ENCODE results near the gene B4GALNT4. TPM values are rescaled to one million over a fixed set of nuclear protein-coding genes. Genes with fewer than 3 reads are reported as not detected.

The B4GALNT4 gene
- total RNA-seq, 1 donor from 2014 or later, result 1.5 TPM

GRCh38 chr11:377174-377865 lies 8.0 kb downstream of the B4GALNT4 start:
- H3K4me1 Mint-ChIP-seq (ENCODE audit: low read depth), result no peaks in the 10 kb centered on the region
- no peak overlapping the region for H3K27ac Mint-ChIP-seq
- H3K4me3 Mint-ChIP-seq (ENCODE audit: low read depth), result no peak overlapping the region
- peaks cover 2% of the 10 kb centered on the region for H3K27me3 Mint-ChIP-seq (ENCODE audit: low read depth)
- intact Hi-C loops (cut with micrococcal nuclease), result no loop called here
- H3K36me3 Mint-ChIP-seq (ENCODE audit: low read depth), result no peaks in the 10 kb centered on the region
- H3K9me3 Mint-ChIP-seq, result no peaks in the 10 kb centered on the region
- DNase-seq (ENCODE audit: low spot score), result no peak

DNA sequence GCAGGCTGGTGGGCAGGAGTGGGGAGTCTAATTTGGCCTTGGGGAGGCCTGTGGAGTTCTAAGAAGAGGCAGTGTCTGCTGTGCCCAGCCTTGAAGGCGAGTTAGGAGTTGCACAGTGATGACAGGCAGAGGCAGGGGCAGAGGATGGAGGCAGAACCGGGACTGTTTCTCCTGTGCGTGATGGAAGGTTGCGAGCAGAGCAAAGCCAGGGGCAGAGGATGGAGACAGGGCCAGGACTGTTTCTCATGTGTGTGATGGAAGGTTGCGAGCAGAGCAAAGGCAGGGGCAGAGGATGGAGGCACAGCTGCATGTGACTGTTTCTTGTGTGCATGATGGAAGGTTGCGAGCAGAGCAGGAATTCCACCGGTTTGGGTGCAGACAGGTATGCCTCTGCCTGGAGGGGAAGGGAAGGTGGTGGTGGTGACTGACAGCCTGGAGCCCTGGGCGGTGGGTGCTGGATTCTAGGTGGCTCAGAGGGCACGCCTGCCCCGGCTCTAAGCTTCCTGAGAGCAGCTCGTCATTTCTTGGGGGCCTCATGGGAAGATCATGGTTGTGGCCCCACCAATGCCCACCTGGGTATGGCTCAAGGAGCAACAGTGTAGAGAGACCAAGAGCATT lies 8.7 kb downstream of the B4GALNT4 start:
- intact Hi-C loops (cut with micrococcal nuclease), result no loop called here
- Mint-ChIP-seq H3K9me3 (no peaks in the 10 kb centered on the region), H3K4me1 (ENCODE audit: low read depth) (no peaks in the 10 kb centered on the region), H3K36me3 (ENCODE audit: low read depth) (no peaks in the 10 kb centered on the region), H3K27ac (no peak overlapping the region), H3K27me3 (ENCODE audit: low read depth) (peaks cover 2% of the 10 kb centered on the region), H3K4me3 (ENCODE audit: low read depth) (no peak overlapping the region)
- no peak for DNase-seq (ENCODE audit: low spot score)

GRCh38 chr11:379205-380094 lies 10.2 kb downstream of the B4GALNT4 start:
- Mint-ChIP-seq H3K4me1 (ENCODE audit: low read depth) (no peaks in the 10 kb centered on the region), H3K27ac (no peak overlapping the region), H3K4me3 (ENCODE audit: low read depth) (no peak overlapping the region), H3K27me3 (ENCODE audit: low read depth) (peaks cover 4% of the 10 kb centered on the region), H3K9me3 (no peaks in the 10 kb centered on the region), H3K36me3 (ENCODE audit: low read depth) (no peaks in the 10 kb centered on the region)
- intact Hi-C loops (cut with micrococcal nuclease), result no loop called here
- DNase-seq (ENCODE audit: low spot score), result no peak

DNA sequence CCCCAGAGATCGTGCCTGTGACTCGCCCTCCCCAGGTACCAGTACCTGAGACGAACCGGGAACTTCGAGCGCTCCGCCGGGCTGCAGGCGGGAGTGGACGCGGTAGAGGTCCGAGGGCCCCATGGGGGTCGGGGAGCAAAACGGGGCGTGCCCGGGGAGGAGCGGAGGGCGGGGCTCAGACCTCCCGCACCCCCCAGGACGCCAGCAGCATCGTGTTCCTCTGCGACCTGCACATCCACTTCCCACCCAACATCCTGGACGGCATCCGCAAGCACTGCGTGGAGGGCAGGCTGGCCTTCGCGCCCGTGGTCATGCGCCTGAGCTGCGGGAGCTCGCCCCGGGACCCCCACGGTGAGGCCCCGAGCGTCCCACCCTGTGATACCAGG lies 10.8 kb downstream of the B4GALNT4 start:
- DNase-seq (ENCODE audit: low spot score), result no peak
- H3K4me1 Mint-ChIP-seq (ENCODE audit: low read depth), result no peaks in the 10 kb centered on the region
- intact Hi-C loops (cut with micrococcal nuclease), result no loop called here
- no peak overlapping the region for H3K27ac Mint-ChIP-seq
- no peak overlapping the region for H3K4me3 Mint-ChIP-seq (ENCODE audit: low read depth)
- no peaks in the 10 kb centered on the region for H3K9me3 Mint-ChIP-seq
- no peaks in the 10 kb centered on the region for H3K36me3 Mint-ChIP-seq (ENCODE audit: low read depth)
- peaks cover 4% of the 10 kb centered on the region for H3K27me3 Mint-ChIP-seq (ENCODE audit: low read depth)

- Mint-ChIP-seq H3K36me3 (ENCODE audit: low read depth) (no peaks in the 10 kb centered on the region), H3K27me3 (ENCODE audit: low read depth) (peaks cover 4% of the 10 kb centered on the region), H3K27ac (no peak overlapping the region), H3K9me3 (no peaks in the 10 kb centered on the region), H3K4me3 (ENCODE audit: low read depth) (no peak overlapping the region), H3K4me1 (ENCODE audit: low read depth) (no peaks in the 10 kb centered on the region)
- intact Hi-C loops (cut with micrococcal nuclease), result no loop called here
- no peak for DNase-seq (ENCODE audit: low spot score)
Observed at GRCh38 chr11:380491-380890, 11.2 kb downstream of the B4GALNT4 start.

DNA sequence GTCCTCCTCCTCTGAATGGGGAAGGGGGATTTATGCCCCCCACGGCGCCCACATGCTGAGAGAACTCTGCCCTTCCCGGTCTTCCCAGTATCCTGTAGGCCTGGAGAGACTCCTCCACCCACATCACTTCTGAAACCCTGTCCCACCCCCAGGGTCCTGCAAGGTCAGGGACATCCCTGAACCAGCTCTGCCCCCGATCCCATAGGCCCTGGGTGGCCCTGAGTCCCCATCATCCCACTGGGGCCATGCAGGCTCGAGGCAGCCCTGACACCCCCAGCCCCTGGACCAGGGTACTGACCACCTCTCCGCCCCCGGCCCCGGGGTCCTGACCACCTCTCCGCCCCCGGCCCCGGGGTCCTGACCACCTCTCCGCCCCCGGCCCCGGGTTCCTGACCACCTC lies 11.7 kb downstream of the B4GALNT4 start:
- DNase-seq (ENCODE audit: low spot score), result no peak
- H3K36me3 Mint-ChIP-seq (ENCODE audit: low read depth), result no peaks in the 10 kb centered on the region
- H3K4me3 Mint-ChIP-seq (ENCODE audit: low read depth), result no peak overlapping the region
- no peak overlapping the region for H3K27ac Mint-ChIP-seq
- no peaks in the 10 kb centered on the region for H3K9me3 Mint-ChIP-seq
- H3K4me1 Mint-ChIP-seq (ENCODE audit: low read depth), result no peaks in the 10 kb centered on the region
- intact Hi-C loops (cut with micrococcal nuclease), result no loop called here
- H3K27me3 Mint-ChIP-seq (ENCODE audit: low read depth), result peaks cover 4% of the 10 kb centered on the region

DNA sequence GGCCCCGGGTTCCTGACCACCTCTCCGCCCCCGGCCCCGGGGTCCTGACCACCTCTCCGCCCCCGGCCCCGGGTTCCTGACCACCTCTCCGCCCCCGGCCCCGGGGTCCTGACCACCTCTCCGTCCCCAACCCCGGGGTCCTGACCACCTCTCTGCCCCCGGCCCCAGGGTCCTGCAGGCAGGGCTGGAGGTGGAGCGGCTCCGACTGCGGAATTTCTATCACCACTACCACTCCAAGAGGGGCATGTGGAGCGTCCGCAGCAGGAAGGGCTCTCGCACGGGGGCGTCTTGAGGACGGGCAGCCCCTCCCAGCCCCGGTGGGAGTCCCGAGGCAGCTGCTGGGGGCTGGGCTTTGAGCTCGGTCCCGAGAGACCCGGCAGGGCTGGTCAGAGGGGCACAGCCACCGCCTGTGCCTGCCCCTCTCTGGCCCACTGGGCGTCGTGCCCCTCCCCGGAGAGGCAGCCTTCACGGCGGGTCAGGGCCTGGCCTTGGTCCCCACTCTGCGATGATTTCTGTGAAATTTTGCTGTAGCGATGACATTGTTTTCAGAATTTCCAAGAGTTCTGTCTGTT lies 12.3 kb downstream of the B4GALNT4 start:
- H3K4me3 Mint-ChIP-seq (ENCODE audit: low read depth), result no peak overlapping the region
- H3K9me3 Mint-ChIP-seq, result peaks cover under 1% of the 10 kb centered on the region
- H3K4me1 Mint-ChIP-seq (ENCODE audit: low read depth), result no peaks in the 10 kb centered on the region
- intact Hi-C loops (cut with micrococcal nuclease), result no loop called here
- no peaks in the 10 kb centered on the region for H3K36me3 Mint-ChIP-seq (ENCODE audit: low read depth)
- H3K27me3 Mint-ChIP-seq (ENCODE audit: low read depth), result peaks cover 4% of the 10 kb centered on the region
- no peak for DNase-seq (ENCODE audit: low spot score)
- no peak overlapping the region for H3K27ac Mint-ChIP-seq

GRCh38 chr11:382081-382629 lies 12.9 kb downstream of the B4GALNT4 start:
- no peaks in the 10 kb centered on the region for H3K36me3 Mint-ChIP-seq (ENCODE audit: low read depth)

GRCh38 chr11:383431-383830 lies 14.1 kb downstream of the B4GALNT4 start:
- peaks cover 12% of the 10 kb centered on the region for H3K27me3 Mint-ChIP-seq (ENCODE audit: low read depth)
- H3K4me1 Mint-ChIP-seq (ENCODE audit: low read depth), result no peaks in the 10 kb centered on the region
- H3K36me3 Mint-ChIP-seq (ENCODE audit: low read depth), result no peaks in the 10 kb centered on the region
- intact Hi-C loops (cut with micrococcal nuclease), result no loop called here
- peaks cover 8% of the 10 kb centered on the region for H3K9me3 Mint-ChIP-seq
- no peak overlapping the region for H3K27ac Mint-ChIP-seq
- H3K4me3 Mint-ChIP-seq (ENCODE audit: low read depth), result no peak overlapping the region
- DNase-seq (ENCODE audit: low spot score), result no peak

More at GRCh38 chr11:382081-382629, 12.9 kb downstream of the B4GALNT4 start:
- Mint-ChIP-seq H3K27me3 (ENCODE audit: low read depth) (peaks cover 4% of the 10 kb centered on the region), H3K4me3 (ENCODE audit: low read depth) (no peak overlapping the region), H3K27ac (no peak overlapping the region), H3K9me3 (peaks cover 7% of the 10 kb centered on the region), H3K4me1 (ENCODE audit: low read depth) (no peaks in the 10 kb centered on the region)
- DNase-seq (ENCODE audit: low spot score), result no peak
- intact Hi-C loops (cut with micrococcal nuclease), result no loop called here

DNA sequence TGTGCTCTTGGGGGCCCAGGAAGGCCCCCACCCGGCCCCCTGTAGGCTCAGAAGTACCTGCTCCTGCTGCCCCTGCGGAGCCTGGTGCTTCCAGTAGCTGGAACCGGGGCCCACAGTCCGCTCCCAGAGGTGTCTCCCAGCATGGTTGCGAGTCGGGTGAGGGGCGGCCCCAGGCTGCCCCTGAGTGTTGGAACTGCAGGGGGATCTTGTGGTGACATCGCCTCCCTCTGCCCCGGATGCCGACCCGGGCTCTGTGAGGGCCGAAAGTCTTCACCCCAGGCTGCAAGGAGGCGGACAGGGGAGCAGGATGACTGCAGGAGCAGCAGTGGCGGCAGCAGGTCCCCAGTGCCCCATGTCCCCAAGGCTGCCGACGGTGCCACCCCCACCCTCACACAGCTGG lies 15.2 kb downstream of the B4GALNT4 start:
- peaks cover 12% of the 10 kb centered on the region for H3K27me3 Mint-ChIP-seq (ENCODE audit: low read depth)
- H3K4me3 Mint-ChIP-seq (ENCODE audit: low read depth), result no peak overlapping the region
- no peak for DNase-seq (ENCODE audit: low spot score)
- H3K4me1 Mint-ChIP-seq (ENCODE audit: low read depth), result no peaks in the 10 kb centered on the region
- peaks cover 8% of the 10 kb centered on the region for H3K9me3 Mint-ChIP-seq
- H3K36me3 Mint-ChIP-seq (ENCODE audit: low read depth), result no peaks in the 10 kb centered on the region
- no peak overlapping the region for H3K27ac Mint-ChIP-seq
- intact Hi-C loops (cut with micrococcal nuclease), result no loop called here

GRCh38 chr11:385594-386351 lies 16.5 kb downstream of the B4GALNT4 start:
- intact Hi-C loops (cut with micrococcal nuclease), result no loop called here
- H3K4me1 Mint-ChIP-seq (ENCODE audit: low read depth), result no peaks in the 10 kb centered on the region

GRCh38 chr11:386483-386882 lies 17.2 kb downstream of the B4GALNT4 start:
- Mint-ChIP-seq H3K4me1 (ENCODE audit: low read depth) (no peaks in the 10 kb centered on the region), H3K4me3 (ENCODE audit: low read depth) (no peak overlapping the region), H3K27me3 (ENCODE audit: low read depth) (peaks cover 12% of the 10 kb centered on the region), H3K9me3 (peaks cover 8% of the 10 kb centered on the region), H3K27ac (no peak overlapping the region), H3K36me3 (ENCODE audit: low read depth) (no peaks in the 10 kb centered on the region)
- no peak for DNase-seq (ENCODE audit: low spot score)
- intact Hi-C loops (cut with micrococcal nuclease), result no loop called here

More at GRCh38 chr11:385594-386351, 16.5 kb downstream of the B4GALNT4 start:
- no peak for DNase-seq (ENCODE audit: low spot score)
- H3K36me3 Mint-ChIP-seq (ENCODE audit: low read depth), result no peaks in the 10 kb centered on the region
- no peak overlapping the region for H3K27ac Mint-ChIP-seq
- peaks cover 12% of the 10 kb centered on the region for H3K27me3 Mint-ChIP-seq (ENCODE audit: low read depth)
- H3K4me3 Mint-ChIP-seq (ENCODE audit: low read depth), result no peak overlapping the region
- H3K9me3 Mint-ChIP-seq, result peaks cover 8% of the 10 kb centered on the region

Measured in activated T-helper 2 cell treated with anti-CD3 and anti-CD28 coated beads, Interferon-gamma antibody, Interleukin-2, Interleukin-4, amounts not matched to agents 10 μg/mL and 5 μg/mL and 100 μg/mL, durations not matched to agents 14 hours and 24 hours and 36 hours (primary cell).